HepG2 (cell line): ENCODE measurements around the gene SURF6. TPM values are rescaled to one million over a fixed set of nuclear protein-coding genes. Genes with fewer than 3 reads are reported as not detected.

Source experiments
- ARHGAP35 ChIP-seq: sonication (generic); formaldehyde crosslinking; IDR thresholded peaks from 2 replicates; pipeline ENCODE4 v1.9.0; 2022; ENCODE audit warnings: mild to moderate bottlenecking, inconsistent platforms, moderate library complexity, missing genetic modification reagents, borderline replicate concordance
- BCL3 ChIP-seq: sonication (generic); formaldehyde crosslinking; IDR thresholded peaks from 2 replicates; pipeline ENCODE4 v1.5.1; 2020; ENCODE audit warnings: mild to moderate bottlenecking, missing genetic modification reagents, moderate library complexity
- ETV6 ChIP-seq: sonication (generic); formaldehyde crosslinking; conservative IDR thresholded peaks from 2 replicates; pipeline ENCODE4 v1.4.0; 2020; ENCODE audit warnings: missing genetic modification reagents
- RERE ChIP-seq: IDR thresholded peaks from 2 replicates; pipeline ENCODE4 v1.6.1; 2016; ENCODE audit warnings: low read depth, missing genetic modification reagents, missing compliant biosample characterization
- RXRB ChIP-seq: IDR thresholded peaks from 2 replicates; pipeline ENCODE4 v1.6.1; 2016; ENCODE audit warnings: borderline replicate concordance, missing genetic modification reagents, missing compliant biosample characterization
- SRSF1 ChIP-seq: fragments of 200-400 bp; formaldehyde crosslinking; optimal IDR thresholded peaks from 2 replicates; pipeline ENCODE3; 2017; ENCODE audit warnings: mild to moderate bottlenecking, low read depth, low read length, moderate library complexity
- ZNF230 ChIP-seq: sonication (generic); formaldehyde crosslinking; IDR thresholded peaks from 2 replicates; pipeline ENCODE4 v1.4.0; 2020; ENCODE audit warnings: mild to moderate bottlenecking, missing genetic modification reagents
- ZNF383 ChIP-seq: sonication (generic); formaldehyde crosslinking; IDR thresholded peaks from 2 replicates; pipeline ENCODE4 v1.4.0; 2020; ENCODE audit warnings: missing genetic modification reagents, mild to moderate bottlenecking, borderline replicate concordance
- ZNF746 ChIP-seq: sonication (generic); formaldehyde crosslinking; IDR thresholded peaks from 2 replicates; pipeline ENCODE4 v1.8.0; 2022; ENCODE audit warnings: mild to moderate bottlenecking, missing genetic modification reagents
- polyA plus RNA-seq, 8 experiments: library from polyadenylated mRNA; depleted of rRNA in 3 of 8; stranded (reverse) in 7 of 8; unstranded in 1 of 8; fragments of >200 nt; fragmentation: Illumina TruSeq in 4 of 8; extraction: Trizol in 4 of 8; gene quantifications; 2 replicates each; pipeline versions ENCODE4 v1.2.1 to v1.2.3, GENCODE V29; 2011 to 2016; ENCODE audit warnings: low read depth in 4 of 8, missing spikeins in 1 of 8, mixed read lengths in 1 of 8; ENCODE audit not compliant: insufficient read depth in 1 of 8
- total RNA-seq, 5 experiments: library from RNA; depleted of rRNA; stranded (reverse); fragments of >200 nt; fragmentation: Illumina TruSeq; extraction: Trizol; gene quantifications; 2 replicates each; pipeline ENCODE4 v1.2.3, GENCODE V29; 2016; ENCODE audit warnings: low read depth in 1 of 5
- TF ChIP-seq, protein P1 (sequence below): sonication (generic); formaldehyde crosslinking; conservative IDR thresholded peaks from 2 replicates; pipeline ENCODE4 v1.4.0; 2020; ENCODE audit warnings: mild to moderate bottlenecking, missing genetic modification reagents, moderate library complexity
- TF ChIP-seq, protein P2 (sequence below): sonication (generic); formaldehyde crosslinking; IDR thresholded peaks from 2 replicates; pipeline ENCODE4 v1.4.0; 2020; ENCODE audit warnings: missing genetic modification reagents
- TF ChIP-seq, protein P3 (sequence below): sonication (generic); formaldehyde crosslinking; IDR thresholded peaks from 2 replicates; pipeline ENCODE4 v1.4.0; 2020; ENCODE audit warnings: missing genetic modification reagents

SURF6 gene
- total and polyA plus RNA-seq, 2 of the 13 experiments (the other 11 are each of a cell fraction or from before 2014, with no cell fraction given) = 5.9 to 14.7 TPM

DNA sequence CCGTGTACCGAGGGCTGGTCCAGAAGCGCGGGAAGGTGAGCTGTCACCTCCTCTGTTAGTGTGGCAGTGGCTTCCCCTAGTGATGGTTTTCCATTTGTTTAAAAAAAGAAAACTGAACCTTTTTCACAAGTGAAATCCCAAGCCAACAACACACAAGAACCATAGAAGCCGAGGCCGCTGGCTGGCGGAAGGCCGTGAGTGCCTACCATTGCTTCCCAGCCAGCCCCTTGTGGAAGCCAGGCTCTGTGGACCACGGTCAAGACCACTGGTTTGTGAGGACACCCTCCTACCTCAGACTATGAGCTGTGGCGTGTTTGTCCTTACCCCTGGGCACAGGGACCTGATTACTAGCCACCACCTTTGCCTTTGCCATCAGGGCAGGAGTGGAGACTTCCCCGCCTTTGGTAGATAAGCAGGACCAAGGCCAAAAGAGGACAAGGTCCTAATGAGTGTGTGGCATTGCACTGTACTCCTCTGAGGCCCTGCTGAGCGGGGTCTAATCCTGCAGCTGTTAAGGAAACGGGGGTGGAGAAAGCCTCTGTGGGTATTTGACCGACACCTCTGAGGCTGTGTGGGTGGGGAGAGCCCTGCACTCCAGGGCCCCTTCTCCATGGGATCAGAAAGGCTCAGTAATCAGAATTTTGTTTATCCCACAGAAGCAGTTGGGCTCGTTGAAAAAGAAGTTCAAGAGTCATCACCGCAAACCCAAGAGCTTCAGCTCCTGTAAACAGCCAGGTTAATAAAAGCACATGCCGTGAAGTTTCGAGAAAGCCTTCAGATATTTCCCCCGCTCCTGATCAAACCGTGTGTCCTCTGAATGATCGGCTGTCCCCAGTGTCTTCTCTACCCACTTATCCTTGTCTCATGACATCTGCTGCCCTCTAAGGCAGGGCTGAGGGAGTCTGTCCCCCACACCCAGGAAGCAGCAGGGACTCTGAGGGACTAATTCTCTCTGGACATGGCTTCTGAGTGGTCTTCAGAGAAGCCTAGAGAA lies 24.7 kb upstream of the SURF6 start (continued):
- TF ChIP-seq, protein P1, sequence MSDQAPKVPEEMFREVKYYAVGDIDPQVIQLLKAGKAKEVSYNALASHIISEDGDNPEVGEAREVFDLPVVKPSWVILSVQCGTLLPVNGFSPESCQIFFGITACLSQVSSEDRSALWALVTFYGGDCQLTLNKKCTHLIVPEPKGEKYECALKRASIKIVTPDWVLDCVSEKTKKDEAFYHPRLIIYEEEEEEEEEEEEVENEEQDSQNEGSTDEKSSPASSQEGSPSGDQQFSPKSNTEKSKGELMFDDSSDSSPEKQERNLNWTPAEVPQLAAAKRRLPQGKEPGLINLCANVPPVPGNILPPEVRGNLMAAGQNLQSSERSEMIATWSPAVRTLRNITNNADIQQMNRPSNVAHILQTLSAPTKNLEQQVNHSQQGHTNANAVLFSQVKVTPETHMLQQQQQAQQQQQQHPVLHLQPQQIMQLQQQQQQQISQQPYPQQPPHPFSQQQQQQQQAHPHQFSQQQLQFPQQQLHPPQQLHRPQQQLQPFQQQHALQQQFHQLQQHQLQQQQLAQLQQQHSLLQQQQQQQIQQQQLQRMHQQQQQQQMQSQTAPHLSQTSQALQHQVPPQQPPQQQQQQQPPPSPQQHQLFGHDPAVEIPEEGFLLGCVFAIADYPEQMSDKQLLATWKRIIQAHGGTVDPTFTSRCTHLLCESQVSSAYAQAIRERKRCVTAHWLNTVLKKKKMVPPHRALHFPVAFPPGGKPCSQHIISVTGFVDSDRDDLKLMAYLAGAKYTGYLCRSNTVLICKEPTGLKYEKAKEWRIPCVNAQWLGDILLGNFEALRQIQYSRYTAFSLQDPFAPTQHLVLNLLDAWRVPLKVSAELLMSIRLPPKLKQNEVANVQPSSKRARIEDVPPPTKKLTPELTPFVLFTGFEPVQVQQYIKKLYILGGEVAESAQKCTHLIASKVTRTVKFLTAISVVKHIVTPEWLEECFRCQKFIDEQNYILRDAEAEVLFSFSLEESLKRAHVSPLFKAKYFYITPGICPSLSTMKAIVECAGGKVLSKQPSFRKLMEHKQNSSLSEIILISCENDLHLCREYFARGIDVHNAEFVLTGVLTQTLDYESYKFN = peak; percentile 35; the same call in 1 of the 2 replicates
- TF ChIP-seq SRSF1 (no peak), ETV6 (CRISPR knock-in tag) (no peak), RERE (no peak), ZNF230 (no peak), ZNF383 (CRISPR knock-in tag) (no peak), ARHGAP35 (no peak), BCL3 (0 out of 2 replicates have a peak, but pooled peaks have one; percentile 32), RXRB (CRISPR knock-in tag) (peak; percentile 33; the same call in 1 of the 2 replicates), ZNF746 (CRISPR knock-in tag) (no peak)
- TF ChIP-seq, protein P2, sequence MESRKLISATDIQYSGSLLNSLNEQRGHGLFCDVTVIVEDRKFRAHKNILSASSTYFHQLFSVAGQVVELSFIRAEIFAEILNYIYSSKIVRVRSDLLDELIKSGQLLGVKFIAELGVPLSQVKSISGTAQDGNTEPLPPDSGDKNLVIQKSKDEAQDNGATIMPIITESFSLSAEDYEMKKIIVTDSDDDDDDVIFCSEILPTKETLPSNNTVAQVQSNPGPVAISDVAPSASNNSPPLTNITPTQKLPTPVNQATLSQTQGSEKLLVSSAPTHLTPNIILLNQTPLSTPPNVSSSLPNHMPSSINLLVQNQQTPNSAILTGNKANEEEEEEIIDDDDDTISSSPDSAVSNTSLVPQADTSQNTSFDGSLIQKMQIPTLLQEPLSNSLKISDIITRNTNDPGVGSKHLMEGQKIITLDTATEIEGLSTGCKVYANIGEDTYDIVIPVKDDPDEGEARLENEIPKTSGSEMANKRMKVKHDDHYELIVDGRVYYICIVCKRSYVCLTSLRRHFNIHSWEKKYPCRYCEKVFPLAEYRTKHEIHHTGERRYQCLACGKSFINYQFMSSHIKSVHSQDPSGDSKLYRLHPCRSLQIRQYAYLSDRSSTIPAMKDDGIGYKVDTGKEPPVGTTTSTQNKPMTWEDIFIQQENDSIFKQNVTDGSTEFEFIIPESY (CRISPR knock-in tag) = peak; percentile 74; the same call in 1 of the 2 replicates
- TF ChIP-seq, protein P3, sequence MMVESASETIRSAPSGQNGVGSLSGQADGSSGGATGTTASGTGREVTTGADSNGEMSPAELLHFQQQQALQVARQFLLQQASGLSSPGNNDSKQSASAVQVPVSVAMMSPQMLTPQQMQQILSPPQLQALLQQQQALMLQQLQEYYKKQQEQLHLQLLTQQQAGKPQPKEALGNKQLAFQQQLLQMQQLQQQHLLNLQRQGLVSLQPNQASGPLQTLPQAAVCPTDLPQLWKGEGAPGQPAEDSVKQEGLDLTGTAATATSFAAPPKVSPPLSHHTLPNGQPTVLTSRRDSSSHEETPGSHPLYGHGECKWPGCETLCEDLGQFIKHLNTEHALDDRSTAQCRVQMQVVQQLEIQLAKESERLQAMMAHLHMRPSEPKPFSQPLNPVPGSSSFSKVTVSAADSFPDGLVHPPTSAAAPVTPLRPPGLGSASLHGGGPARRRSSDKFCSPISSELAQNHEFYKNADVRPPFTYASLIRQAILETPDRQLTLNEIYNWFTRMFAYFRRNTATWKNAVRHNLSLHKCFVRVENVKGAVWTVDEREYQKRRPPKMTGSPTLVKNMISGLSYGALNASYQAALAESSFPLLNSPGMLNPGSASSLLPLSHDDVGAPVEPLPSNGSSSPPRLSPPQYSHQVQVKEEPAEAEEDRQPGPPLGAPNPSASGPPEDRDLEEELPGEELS = no peak
